PC-9 (cell line): ENCODE data around the gene FAM222B. TPM values are rescaled to one million over a fixed set of nuclear protein-coding genes. Genes with fewer than 3 reads are reported as not detected.

Experiments used
- BruUV-seq: library from RNA; stranded (reverse); fragments of 400-500 nt; replicated peaks from 2 replicates; lab custom pipeline; 2021; lab: Mats Ljungman, UMichigan
- CTCF ChIA-PET: fragments of 300-600 bp; sonication (Branson Sonifier 250); formaldehyde crosslinking; loops from one replicate; lab custom pipeline; 2022; ENCODE audit warnings: antibody characterized with exemption; lab: Charles Lee
- POLR2A ChIA-PET: fragments of 300-600 bp; sonication (Branson Sonifier 250); formaldehyde crosslinking; loops from one replicate; lab custom pipeline; 2022; ENCODE audit warnings: antibody characterized with exemption; ENCODE audit not compliant: unreplicated experiment; lab: Charles Lee
- DNase-seq, 2 experiments: peaks; one replicate each; pipeline versions ENCODE4 v3.0.0 to v3.0.0-alpha.2; 2015 to 2022; ENCODE audit warnings: mixed read lengths in 1 of 2
- H2AFZ ChIP-seq: fragments of 200-600 bp; sonication (generic); 2 replicates; pipeline ENCODE4 v1.8.1; 2017; ENCODE audit warnings: antibody characterized with exemption
- H3F3A ChIP-seq: fragments of 200-600 bp; sonication (generic); 2 replicates; pipeline ENCODE4 v1.8.1; 2017; ENCODE audit warnings: antibody characterized with exemption, mild to moderate bottlenecking, low read depth; ENCODE audit not compliant: insufficient read depth
- H3K27ac ChIP-seq: fragments of 200-600 bp; sonication (generic); 2 replicates; pipeline ENCODE4 v1.6.1; 2016; ENCODE audit warnings: mixed run types
- H3K27me3 ChIP-seq: fragments of 200-600 bp; sonication (generic); 2 replicates; pipeline ENCODE4 v1.6.1; 2016; ENCODE audit warnings: low read depth, mixed run types; ENCODE audit not compliant: insufficient read depth
- H3K36me3 ChIP-seq: fragments of 200-600 bp; sonication (generic); 2 replicates; pipeline ENCODE4 v1.6.1; 2016; ENCODE audit warnings: low read depth, mixed run types
- H3K4me1 ChIP-seq: fragments of 200-600 bp; sonication (generic); replicated peaks from 2 replicates; pipeline ENCODE4 v1.6.1; 2016; ENCODE audit warnings: mixed run types; ENCODE audit not compliant: insufficient read depth
- H3K4me2 ChIP-seq: fragments of 200-600 bp; sonication (generic); 2 replicates; pipeline ENCODE4 v1.6.1; 2017; ENCODE audit warnings: mixed run types
- H3K4me3 ChIP-seq: fragments of 200-600 bp; sonication (generic); 2 replicates; pipeline ENCODE4 v1.6.1; 2016; ENCODE audit warnings: mixed run types
- H3K79me2 ChIP-seq: fragments of 200-600 bp; sonication (generic); 2 replicates; pipeline ENCODE4 v1.6.1; 2017; ENCODE audit warnings: low read depth, mixed run types
- H3K9me2 ChIP-seq: fragments of 200-600 bp; sonication (generic); 2 replicates; pipeline ENCODE4 v1.8.1; 2017; ENCODE audit warnings: mild to moderate bottlenecking; ENCODE audit not compliant: insufficient read depth
- H3K9me3 ChIP-seq: fragments of 200-600 bp; sonication (generic); 2 replicates; pipeline ENCODE4 v1.8.1; 2016; ENCODE audit warnings: low read depth; ENCODE audit not compliant: insufficient read depth
- H4K20me1 ChIP-seq: fragments of 200-600 bp; sonication (generic); 2 replicates; pipeline ENCODE4 v1.8.1; 2017; ENCODE audit not compliant: insufficient read depth
- EZH2 ChIP-seq: fragments of 200-600 bp; sonication (generic); IDR thresholded peaks from 2 replicates; pipeline ENCODE4 v1.8.0; 2017; ENCODE audit warnings: antibody characterized with exemption, low read depth
- intact Hi-C: fragments of 100-400 bp; cut with micrococcal nuclease; formaldehyde crosslinking; loops from one replicate; pipeline ENCODE4 v1.10.0; 2022; ENCODE audit not compliant: unreplicated experiment
- total RNA-seq: library from RNA; stranded (reverse); gene quantifications from 2 replicates; pipeline ENCODE4 v1.2.3, GENCODE V29; 2021
- TF ChIP-seq, protein P1 (sequence below): fragments of 200-600 bp; sonication (generic); conservative IDR thresholded peaks from 2 replicates; pipeline ENCODE4 v1.6.1; 2017; ENCODE audit warnings: mixed run types, antibody characterized with exemption, mild to moderate bottlenecking, moderate library complexity

Gene FAM222B
- total RNA-seq, 1 experiment from 2014 or later: 26.4 TPM

GRCh38 chr17:28743243-28744103, 99.1 kb downstream of the FAM222B start, which contains the start of gene TRAF4:
TRAF4 (plus strand) TSS chr17:28744011; CDS start chr17:28744113, 102 bp downstream.
- peaks cover 42% of the 10 kb centered on the region for H3K4me1 ChIP-seq
- H3K4me2 ChIP-seq: peak within 1 kb of the TSS; percentile 90
- ChIA-PET POLR2A (interaction anchor here (0.5 to 1.4 kb wide), 8 partner anchors 11 to 165 kb away, joined by 3 to 75 read pairs (median 6); partner anchors contain the start of genes NEK8, RPL23A and TLCD1), CTCF (interaction anchor here (0.5 to 2.2 kb wide), 4 partner anchors 8 to 206 kb away, joined by 3 to 28 read pairs (median 4); partner anchors contain the start of genes NEK8 and TLCD1)
- TF ChIP-seq, protein P1, sequence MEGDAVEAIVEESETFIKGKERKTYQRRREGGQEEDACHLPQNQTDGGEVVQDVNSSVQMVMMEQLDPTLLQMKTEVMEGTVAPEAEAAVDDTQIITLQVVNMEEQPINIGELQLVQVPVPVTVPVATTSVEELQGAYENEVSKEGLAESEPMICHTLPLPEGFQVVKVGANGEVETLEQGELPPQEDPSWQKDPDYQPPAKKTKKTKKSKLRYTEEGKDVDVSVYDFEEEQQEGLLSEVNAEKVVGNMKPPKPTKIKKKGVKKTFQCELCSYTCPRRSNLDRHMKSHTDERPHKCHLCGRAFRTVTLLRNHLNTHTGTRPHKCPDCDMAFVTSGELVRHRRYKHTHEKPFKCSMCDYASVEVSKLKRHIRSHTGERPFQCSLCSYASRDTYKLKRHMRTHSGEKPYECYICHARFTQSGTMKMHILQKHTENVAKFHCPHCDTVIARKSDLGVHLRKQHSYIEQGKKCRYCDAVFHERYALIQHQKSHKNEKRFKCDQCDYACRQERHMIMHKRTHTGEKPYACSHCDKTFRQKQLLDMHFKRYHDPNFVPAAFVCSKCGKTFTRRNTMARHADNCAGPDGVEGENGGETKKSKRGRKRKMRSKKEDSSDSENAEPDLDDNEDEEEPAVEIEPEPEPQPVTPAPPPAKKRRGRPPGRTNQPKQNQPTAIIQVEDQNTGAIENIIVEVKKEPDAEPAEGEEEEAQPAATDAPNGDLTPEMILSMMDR: peak; percentile 3; the same call in 1 of the 2 replicates
- TF ChIP-seq EZH2: no peak
- intact Hi-C loops: loop anchor here (1.0 kb wide), 2 partner anchors 8 to 15 kb away; partner anchors contain the start of gene NEK8
- H3K79me2 ChIP-seq: peaks cover 40% of the 10 kb centered on the region
- no peaks in the 10 kb centered on the region for H3K9me2 ChIP-seq
- H3K27ac ChIP-seq: peak within 1 kb of the TSS; percentile 96
- peaks cover 62% of the 10 kb centered on the region for H3F3A ChIP-seq
- H3K27me3 ChIP-seq: no peaks in the 10 kb centered on the region
- no peaks in the 10 kb centered on the region; the same call in 1 of the 2 replicates for H3K9me3 ChIP-seq
- peaks cover 12% of the 10 kb centered on the region for H3K36me3 ChIP-seq
- peak within 1 kb of the TSS; percentile 97 for H3K4me3 ChIP-seq
- H2AFZ ChIP-seq: peak within 1 kb of the TSS; percentile 79; the same call in 1 of the 2 replicates
- TSS peak; percentile 51 for BruUV-seq
- H4K20me1 ChIP-seq: peaks cover 14% of the 10 kb centered on the region; the same call in 1 of the 2 replicates
- DNase-seq: peak; percentile 94

DNA sequence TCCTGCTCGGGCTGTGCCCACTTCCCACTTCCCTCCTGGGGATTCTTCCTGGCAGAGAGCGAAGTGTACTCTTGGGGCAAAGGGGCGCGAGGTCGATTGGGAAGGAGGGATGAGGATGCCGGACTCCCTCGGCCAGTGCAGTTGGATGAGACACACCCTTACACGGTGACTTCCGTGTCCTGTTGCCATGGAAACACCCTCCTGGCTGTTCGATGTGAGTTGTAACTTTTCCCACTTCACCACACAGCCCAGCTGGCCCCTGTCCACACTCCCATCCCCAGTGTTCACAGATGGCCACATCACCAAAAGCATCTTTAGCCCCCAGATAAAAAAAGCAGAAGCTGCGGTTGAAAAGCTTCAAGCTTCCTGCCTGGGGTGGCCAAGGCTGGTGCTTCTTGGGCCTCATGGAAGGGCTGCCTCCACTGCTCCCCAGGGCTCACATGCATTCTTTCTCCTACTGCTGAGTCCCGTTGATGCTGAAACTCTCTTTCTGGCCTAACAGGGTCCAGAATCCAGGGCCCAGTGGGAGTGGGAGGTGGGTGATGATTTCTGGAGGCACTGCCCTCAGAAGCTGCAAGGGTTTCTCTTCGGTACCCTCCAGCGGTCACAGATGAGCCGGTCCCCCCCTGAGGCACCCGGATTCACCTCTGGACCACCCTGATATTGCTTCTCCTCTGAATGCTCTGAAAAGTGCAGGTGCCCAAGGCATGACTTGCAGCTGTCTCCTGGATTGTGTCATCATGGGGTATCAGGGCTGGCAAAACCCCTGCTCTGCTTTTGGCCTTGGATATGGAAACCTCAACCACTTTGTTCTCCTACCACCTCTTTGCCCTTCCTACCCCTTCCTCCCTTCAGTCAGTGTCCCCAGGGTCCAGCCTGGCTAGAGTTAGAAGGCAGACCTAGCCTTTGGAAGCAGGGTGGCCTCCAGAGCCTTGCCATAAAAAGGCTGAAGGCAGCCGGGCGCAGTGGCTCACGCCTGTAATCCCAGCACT, 100.9 kb downstream of the FAM222B start:
- TF ChIP-seq, protein P1: no peak
- TF ChIP-seq EZH2: no peak
- DNase-seq: no peak
- Histone ChIP-seq H3K36me3 (peaks cover 5% of the 10 kb centered on the region), H3K79me2 (peaks cover 26% of the 10 kb centered on the region), H4K20me1 (no peaks in the 10 kb centered on the region; the same call in 1 of the 2 replicates), H3F3A (peaks cover 45% of the 10 kb centered on the region), H3K9me3 (no peaks in the 10 kb centered on the region; the same call in 1 of the 2 replicates), H3K4me2 (peak overlapping the region; percentile 90), H3K27ac (peak overlapping the region; percentile 96), H3K9me2 (no peaks in the 10 kb centered on the region), H3K4me3 (no peak overlapping the region), H2AFZ (no peak overlapping the region), H3K4me1 (peaks cover 32% of the 10 kb centered on the region), H3K27me3 (no peaks in the 10 kb centered on the region)
- POLR2A ChIA-PET: no interaction called here
- intact Hi-C loops: no loop called here
- BruUV-seq: no TSS peak
- CTCF ChIA-PET: interaction anchor here (2.2 kb wide), 1 partner anchor 14 kb away, joined by 28 read pairs; the partner anchor contains the start of genes NEK8 and TLCD1
